Cerebellar cortex (tissue), 1 donor: ENCODE data around the gene TRAF3IP1.

Source experiments
- DNase-seq: peaks from one replicate; pipeline ENCODE4 v3.0.0-alpha.2; 2015; ENCODE audit warnings: low spot score

The TRAF3IP1 gene

GRCh38 chr2:238408615-238409340 is 88.5 kb downstream of the TRAF3IP1 start:
- no peak for DNase-seq

- DNase-seq = no peak
These were observed 89.3 kb downstream of the TRAF3IP1 start for GRCh38 chr2:238409341-238410199.

GRCh38 chr2:238412067-238412767 is 91.9 kb downstream of the TRAF3IP1 start:
- no peak for DNase-seq

GRCh38 chr2:238413368-238413767 is 93.0 kb downstream of the TRAF3IP1 start:
- DNase-seq = no peak

- no peak for DNase-seq
These were observed 94.9 kb downstream of the TRAF3IP1 start for GRCh38 chr2:238415036-238415764.

- DNase-seq = no peak
These were observed 95.6 kb downstream of the TRAF3IP1 start for GRCh38 chr2:238415893-238416292.

GRCh38 chr2:238418196-238418998 is 98.1 kb downstream of the TRAF3IP1 start:
- DNase-seq = no peak

- DNase-seq = no peak
These were observed 98.8 kb downstream of the TRAF3IP1 start for GRCh38 chr2:238418999-238419546.

- no peak for DNase-seq
These were observed 100.1 kb downstream of the TRAF3IP1 start for GRCh38 chr2:238420442-238420841.

GRCh38 chr2:238420878-238421694 is 100.8 kb downstream of the TRAF3IP1 start:
- no peak for DNase-seq

GRCh38 chr2:238421695-238422035 is 101.3 kb downstream of the TRAF3IP1 start:
- DNase-seq = no peak

GRCh38 chr2:238422285-238422684 is 102.0 kb downstream of the TRAF3IP1 start:
- no peak for DNase-seq

GRCh38 chr2:238422940-238423339 is 102.6 kb downstream of the TRAF3IP1 start:
- DNase-seq = no peak

GRCh38 chr2:238423561-238424312 is 103.4 kb downstream of the TRAF3IP1 start:
- DNase-seq = no peak

GRCh38 chr2:238424313-238424700 is 104.0 kb downstream of the TRAF3IP1 start:
- DNase-seq = no peak

- DNase-seq = no peak
These were observed 105.2 kb downstream of the TRAF3IP1 start for GRCh38 chr2:238425505-238425978.

GRCh38 chr2:238425979-238426567 is 105.8 kb downstream of the TRAF3IP1 start:
- peak; percentile 30 for DNase-seq

GRCh38 chr2:238426568-238427434 is 106.5 kb downstream of the TRAF3IP1 start, which contains the start of gene ASB1:
Gene ASB1 (plus strand): TSS chr2:238426927. CDS start chr2:238427071, 144 bp downstream.
- peak; percentile 65 for DNase-seq
